Osteocyte (in vitro differentiated cells): Measurements from ENCODE around the gene DENND4C. TPM values are rescaled to one million over a fixed set of nuclear protein-coding genes. Genes with fewer than 3 reads are reported as not detected.
A peak's percentile ranks its signal among the peaks of the same experiment; 100 is the strongest.

Source experiments
- DNase-seq: peaks from one replicate; pipeline ENCODE4 v3.0.0; 2021; ENCODE audit warnings: mixed read lengths; ENCODE audit not compliant: unreplicated experiment; ENCODE audit errors: extremely low spot score
- H3K27ac Mint-ChIP-seq: one replicate; pipeline ENCODE4 v1.8.0; 2021; ENCODE audit warnings: mild to moderate bottlenecking, mixed read lengths; ENCODE audit not compliant: unreplicated experiment
- H3K27me3 Mint-ChIP-seq: one replicate; pipeline ENCODE4 v1.8.0; 2021; ENCODE audit warnings: mixed read lengths; ENCODE audit not compliant: unreplicated experiment
- H3K36me3 Mint-ChIP-seq: one replicate; pipeline ENCODE4 v1.8.0; 2021; ENCODE audit warnings: mixed read lengths; ENCODE audit not compliant: unreplicated experiment
- H3K4me1 Mint-ChIP-seq: one replicate; pipeline ENCODE4 v1.8.0; 2021; ENCODE audit warnings: mixed read lengths; ENCODE audit not compliant: unreplicated experiment
- H3K4me3 Mint-ChIP-seq: one replicate; pipeline ENCODE4 v1.8.0; 2021; ENCODE audit warnings: mild to moderate bottlenecking, moderate library complexity, mixed read lengths; ENCODE audit not compliant: unreplicated experiment
- H3K9me3 Mint-ChIP-seq: one replicate; pipeline ENCODE4 v1.8.0; 2021; ENCODE audit warnings: mixed read lengths; ENCODE audit not compliant: unreplicated experiment
- CTCF ChIP-seq: fragments of 200-600 bp; sonication (generic); IDR thresholded peaks from 2 replicates; pipeline ENCODE4 v1.5.0; 2021; ENCODE audit warnings: antibody characterized with exemption, mild to moderate bottlenecking, moderate library complexity
- total RNA-seq: library from RNA; stranded (reverse); gene quantifications from 2 replicates; pipeline ENCODE4 v1.2.1, GENCODE V29; 2021

DENND4C gene
- total RNA-seq, 1 donor from 2014 or later = 41.3 TPM

GRCh38 chr9:19376931-19377330 lies 146.4 kb downstream of the DENND4C start:
- peaks cover 47% of the 10 kb centered on the region for H3K4me1 Mint-ChIP-seq
- H3K9me3 Mint-ChIP-seq = no peaks in the 10 kb centered on the region
- H3K4me3 Mint-ChIP-seq = peak overlapping the region; percentile 10
- H3K27me3 Mint-ChIP-seq = no peaks in the 10 kb centered on the region
- DNase-seq = no peak
- TF ChIP-seq CTCF = no peak
- peaks cover 54% of the 10 kb centered on the region for H3K36me3 Mint-ChIP-seq
- H3K27ac Mint-ChIP-seq = no peak overlapping the region

- no peaks in the 10 kb centered on the region for H3K27me3 Mint-ChIP-seq
- no peak for DNase-seq
- H3K4me1 Mint-ChIP-seq = peaks cover 41% of the 10 kb centered on the region
- TF ChIP-seq CTCF = no peak
- no peaks in the 10 kb centered on the region for H3K9me3 Mint-ChIP-seq
- H3K4me3 Mint-ChIP-seq = peak overlapping the region; percentile 99
- peaks cover 54% of the 10 kb centered on the region for H3K36me3 Mint-ChIP-seq
- peak overlapping the region; percentile 100 for H3K27ac Mint-ChIP-seq
Measured at GRCh38 chr9:19378164-19378563, 147.7 kb downstream of the DENND4C start.

GRCh38 chr9:19378647-19379046 lies 148.2 kb downstream of the DENND4C start:
- Mint-ChIP-seq H3K9me3 (no peaks in the 10 kb centered on the region), H3K4me1 (peaks cover 41% of the 10 kb centered on the region), H3K27me3 (no peaks in the 10 kb centered on the region), H3K36me3 (peaks cover 51% of the 10 kb centered on the region), H3K4me3 (peak overlapping the region; percentile 99), H3K27ac (peak overlapping the region; percentile 100)
- TF ChIP-seq CTCF = no peak
- DNase-seq = no peak

GRCh38 chr9:19379283-19379682 lies 148.8 kb downstream of the DENND4C start:
- Mint-ChIP-seq H3K27me3 (no peaks in the 10 kb centered on the region), H3K4me3 (peak overlapping the region; percentile 99), H3K36me3 (peaks cover 48% of the 10 kb centered on the region), H3K27ac (peak overlapping the region; percentile 100), H3K9me3 (no peaks in the 10 kb centered on the region), H3K4me1 (peaks cover 41% of the 10 kb centered on the region)
- TF ChIP-seq CTCF = no peak
- no peak for DNase-seq

- H3K27ac Mint-ChIP-seq = peak overlapping the region; percentile 100
- no peaks in the 10 kb centered on the region for H3K9me3 Mint-ChIP-seq
- H3K36me3 Mint-ChIP-seq = peaks cover 44% of the 10 kb centered on the region
- peak overlapping the region; percentile 99 for H3K4me3 Mint-ChIP-seq
- peaks cover 41% of the 10 kb centered on the region for H3K4me1 Mint-ChIP-seq
- TF ChIP-seq CTCF = no peak
- no peak for DNase-seq
- H3K27me3 Mint-ChIP-seq = no peaks in the 10 kb centered on the region
Measured at GRCh38 chr9:19379697-19380046, 149.2 kb downstream of the DENND4C start.
